Glutamatergic neuron (in vitro differentiated cells): ENCODE results near the gene HSPG2. TPM values are rescaled to one million over a fixed set of nuclear protein-coding genes. Genes with fewer than 3 reads are reported as not detected.

Experiments used
- DNase-seq: peaks from one replicate; pipeline ENCODE4 v3.0.0; 2022
- H3K27ac Mint-ChIP-seq: one replicate; pipeline ENCODE4 v1.8.0; 2020; ENCODE audit warnings: mild to moderate bottlenecking, mixed read lengths, inconsistent platforms; ENCODE audit not compliant: unreplicated experiment
- H3K27me3 Mint-ChIP-seq: one replicate; pipeline ENCODE4 v1.8.0; 2020; ENCODE audit warnings: mild to moderate bottlenecking, moderate library complexity, mixed read lengths, inconsistent platforms; ENCODE audit not compliant: unreplicated experiment
- H3K36me3 Mint-ChIP-seq: one replicate; pipeline ENCODE4 v1.8.0; 2020; ENCODE audit warnings: mild to moderate bottlenecking, mixed read lengths, inconsistent platforms; ENCODE audit not compliant: unreplicated experiment
- H3K4me1 Mint-ChIP-seq: one replicate; pipeline ENCODE4 v1.8.0; 2020; ENCODE audit warnings: mild to moderate bottlenecking, low read depth, mixed read lengths, inconsistent platforms; ENCODE audit not compliant: unreplicated experiment
- H3K4me3 Mint-ChIP-seq: one replicate; pipeline ENCODE4 v1.8.0; 2020; ENCODE audit warnings: mild to moderate bottlenecking, mixed read lengths, inconsistent platforms; ENCODE audit not compliant: unreplicated experiment
- H3K9me3 Mint-ChIP-seq: one replicate; pipeline ENCODE4 v1.8.0; 2020; ENCODE audit warnings: mild to moderate bottlenecking, moderate library complexity, mixed read lengths, inconsistent platforms; ENCODE audit not compliant: unreplicated experiment
- total RNA-seq: library from RNA; stranded (reverse); fragmentation: NEBNext Ultra II Directional; extraction: Animal tissue kit (Norgen Biotek cat#: 25700); gene quantifications from one replicate; pipeline ENCODE4 v1.2.1, GENCODE V29; 2021; ENCODE audit not compliant: unreplicated experiment
- TF ChIP-seq, protein P1 (sequence below): fragments of 200-600 bp; sonication (generic); IDR thresholded peaks from one replicate; pipeline ENCODE4 v1.5.0; 2021; ENCODE audit not compliant: partially characterized antibody, unreplicated experiment

The HSPG2 gene
- total RNA-seq, 1 donor from 2014 or later: 3.3 TPM

DNA sequence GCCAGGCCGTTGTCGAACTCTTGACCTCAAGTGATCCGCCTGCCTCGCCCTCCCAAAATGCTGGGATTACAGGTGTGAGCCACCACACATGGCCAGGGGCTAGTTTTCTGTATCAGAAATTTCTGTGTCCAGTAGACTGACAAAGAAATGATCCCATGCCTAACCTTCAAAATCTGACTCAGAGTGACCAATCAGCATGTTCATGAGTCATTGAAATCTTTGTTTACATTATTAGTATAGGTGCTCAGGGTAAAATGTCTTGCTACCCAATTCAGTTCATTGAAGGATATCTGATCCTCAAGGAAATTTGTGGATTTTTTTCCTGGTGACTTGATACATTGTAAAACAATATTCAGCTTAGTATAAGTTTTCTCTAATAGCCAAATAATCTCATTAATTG, 136.0 kb downstream of the HSPG2 start:
- TF ChIP-seq, protein P1, sequence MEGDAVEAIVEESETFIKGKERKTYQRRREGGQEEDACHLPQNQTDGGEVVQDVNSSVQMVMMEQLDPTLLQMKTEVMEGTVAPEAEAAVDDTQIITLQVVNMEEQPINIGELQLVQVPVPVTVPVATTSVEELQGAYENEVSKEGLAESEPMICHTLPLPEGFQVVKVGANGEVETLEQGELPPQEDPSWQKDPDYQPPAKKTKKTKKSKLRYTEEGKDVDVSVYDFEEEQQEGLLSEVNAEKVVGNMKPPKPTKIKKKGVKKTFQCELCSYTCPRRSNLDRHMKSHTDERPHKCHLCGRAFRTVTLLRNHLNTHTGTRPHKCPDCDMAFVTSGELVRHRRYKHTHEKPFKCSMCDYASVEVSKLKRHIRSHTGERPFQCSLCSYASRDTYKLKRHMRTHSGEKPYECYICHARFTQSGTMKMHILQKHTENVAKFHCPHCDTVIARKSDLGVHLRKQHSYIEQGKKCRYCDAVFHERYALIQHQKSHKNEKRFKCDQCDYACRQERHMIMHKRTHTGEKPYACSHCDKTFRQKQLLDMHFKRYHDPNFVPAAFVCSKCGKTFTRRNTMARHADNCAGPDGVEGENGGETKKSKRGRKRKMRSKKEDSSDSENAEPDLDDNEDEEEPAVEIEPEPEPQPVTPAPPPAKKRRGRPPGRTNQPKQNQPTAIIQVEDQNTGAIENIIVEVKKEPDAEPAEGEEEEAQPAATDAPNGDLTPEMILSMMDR: no peak
- Mint-ChIP-seq H3K9me3 (no peaks in the 10 kb centered on the region), H3K36me3 (peaks cover 3% of the 10 kb centered on the region)

DNA sequence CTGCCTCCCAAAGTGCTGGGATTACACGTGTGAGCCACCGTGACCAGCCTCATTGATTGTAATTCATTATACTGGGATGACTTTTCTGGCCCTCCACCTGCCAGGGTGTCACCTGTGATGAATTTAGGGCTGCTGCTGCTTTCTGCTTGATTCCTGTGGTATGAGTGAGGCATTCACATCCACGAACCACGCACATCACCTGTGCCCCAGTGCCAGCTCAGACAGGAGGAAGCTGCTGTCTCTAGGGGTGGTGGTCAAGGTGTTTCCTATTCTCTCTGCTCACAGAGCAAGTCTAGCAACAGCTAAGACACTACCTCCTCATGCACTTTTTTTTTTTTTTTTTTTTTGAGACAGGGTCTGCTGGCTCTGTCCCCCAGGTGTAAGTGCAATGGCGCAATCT, 137.4 kb downstream of the HSPG2 start:
- no peak for DNase-seq
- TF ChIP-seq, protein P1: no peak
- no peaks in the 10 kb centered on the region for H3K27me3 Mint-ChIP-seq
- H3K36me3 Mint-ChIP-seq: peaks cover 8% of the 10 kb centered on the region
- H3K4me3 Mint-ChIP-seq: no peak overlapping the region
- H3K27ac Mint-ChIP-seq: no peak overlapping the region
- H3K9me3 Mint-ChIP-seq: no peaks in the 10 kb centered on the region
- no peaks in the 10 kb centered on the region for H3K4me1 Mint-ChIP-seq

More for the DNA sequence above, 136.0 kb downstream of the HSPG2 start:
- H3K27me3 Mint-ChIP-seq: no peaks in the 10 kb centered on the region
- DNase-seq: no peak
- H3K4me1 Mint-ChIP-seq: no peaks in the 10 kb centered on the region
- no peak overlapping the region for H3K27ac Mint-ChIP-seq
- H3K4me3 Mint-ChIP-seq: no peak overlapping the region

DNA sequence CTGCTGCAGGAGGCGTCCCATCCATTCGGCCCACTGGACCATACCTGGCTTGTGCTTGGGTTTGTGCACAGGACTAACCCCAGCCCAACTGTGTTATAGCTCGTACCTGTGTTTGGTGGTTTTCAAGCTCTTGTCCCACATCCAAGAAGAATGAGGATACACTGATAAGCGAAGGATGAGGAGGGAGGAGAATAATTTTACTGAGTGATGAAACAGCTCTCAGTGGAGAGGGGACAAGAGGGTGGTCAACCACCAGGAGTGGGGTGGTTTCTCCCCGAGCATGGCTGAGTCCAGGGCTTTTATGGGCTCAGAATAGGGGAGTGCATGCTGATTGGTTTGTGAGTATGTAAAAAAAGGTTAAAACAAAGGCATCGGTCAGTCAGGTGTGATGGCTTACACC, 142.0 kb downstream of the HSPG2 start:
- H3K27ac Mint-ChIP-seq: no peak overlapping the region
- H3K4me3 Mint-ChIP-seq: no peak overlapping the region
- H3K9me3 Mint-ChIP-seq: peaks cover 2% of the 10 kb centered on the region
- H3K36me3 Mint-ChIP-seq: peaks cover 8% of the 10 kb centered on the region
- H3K4me1 Mint-ChIP-seq: no peaks in the 10 kb centered on the region
- no peak for DNase-seq
- TF ChIP-seq, protein P1: no peak
- no peaks in the 10 kb centered on the region for H3K27me3 Mint-ChIP-seq

DNA sequence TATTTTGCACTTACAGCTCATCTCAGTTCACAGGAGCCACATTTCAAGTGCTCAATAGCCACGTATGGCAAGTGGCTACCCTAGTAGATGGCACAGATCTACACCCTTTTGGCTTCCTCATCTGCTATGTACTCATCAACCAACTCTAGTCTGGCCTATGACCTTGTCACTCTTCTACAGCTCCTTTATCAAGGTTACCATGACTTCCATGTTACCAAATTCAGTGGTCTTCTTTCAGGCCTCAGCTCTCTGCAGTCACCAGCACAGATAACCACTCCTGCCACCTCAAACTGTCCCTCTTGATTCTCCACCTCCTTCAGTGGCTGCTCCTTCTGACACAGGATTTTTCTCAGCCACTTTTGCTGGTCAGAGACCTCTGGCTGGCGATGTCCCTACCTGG, 142.5 kb downstream of the HSPG2 start:
- H3K27me3 Mint-ChIP-seq: no peaks in the 10 kb centered on the region
- no peak overlapping the region for H3K4me3 Mint-ChIP-seq
- H3K9me3 Mint-ChIP-seq: peaks cover 2% of the 10 kb centered on the region
- no peak overlapping the region for H3K27ac Mint-ChIP-seq
- peaks cover 8% of the 10 kb centered on the region for H3K36me3 Mint-ChIP-seq
- TF ChIP-seq, protein P1: no peak
- DNase-seq: no peak
- H3K4me1 Mint-ChIP-seq: no peaks in the 10 kb centered on the region

DNA sequence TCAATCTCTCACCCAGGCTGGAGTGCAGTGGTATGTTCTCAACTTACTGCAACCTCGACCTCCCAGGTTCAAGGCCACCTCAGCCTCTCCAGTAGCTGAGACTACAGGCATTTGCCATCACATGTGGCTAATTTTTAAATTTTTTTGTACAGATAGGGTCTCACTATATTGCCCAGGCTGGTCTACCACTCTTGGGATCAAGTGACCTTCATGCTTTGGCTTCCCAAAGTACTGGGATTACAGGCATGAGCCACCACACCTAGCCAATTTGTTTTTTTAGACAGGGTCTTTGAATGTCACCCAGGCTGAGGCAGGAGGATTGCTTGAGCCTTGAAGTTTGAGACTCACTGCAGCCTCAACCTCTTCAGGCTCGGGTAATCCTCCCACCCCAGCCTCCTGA, 144.0 kb downstream of the HSPG2 start:
- Mint-ChIP-seq H3K9me3 (peaks cover 2% of the 10 kb centered on the region), H3K4me1 (no peaks in the 10 kb centered on the region), H3K4me3 (no peak overlapping the region), H3K36me3 (peaks cover 8% of the 10 kb centered on the region), H3K27ac (no peak overlapping the region), H3K27me3 (no peaks in the 10 kb centered on the region)
- no peak for DNase-seq
- TF ChIP-seq, protein P1: no peak
